Measurements from ENCODE around the gene ATF7IP.
"Not testable (repeated sequence)": the region's sequence is repeated elsewhere in the genome, so short reads cannot be mapped to it uniquely, and the experiment has no call there.

Gene ATF7IP

DNA sequence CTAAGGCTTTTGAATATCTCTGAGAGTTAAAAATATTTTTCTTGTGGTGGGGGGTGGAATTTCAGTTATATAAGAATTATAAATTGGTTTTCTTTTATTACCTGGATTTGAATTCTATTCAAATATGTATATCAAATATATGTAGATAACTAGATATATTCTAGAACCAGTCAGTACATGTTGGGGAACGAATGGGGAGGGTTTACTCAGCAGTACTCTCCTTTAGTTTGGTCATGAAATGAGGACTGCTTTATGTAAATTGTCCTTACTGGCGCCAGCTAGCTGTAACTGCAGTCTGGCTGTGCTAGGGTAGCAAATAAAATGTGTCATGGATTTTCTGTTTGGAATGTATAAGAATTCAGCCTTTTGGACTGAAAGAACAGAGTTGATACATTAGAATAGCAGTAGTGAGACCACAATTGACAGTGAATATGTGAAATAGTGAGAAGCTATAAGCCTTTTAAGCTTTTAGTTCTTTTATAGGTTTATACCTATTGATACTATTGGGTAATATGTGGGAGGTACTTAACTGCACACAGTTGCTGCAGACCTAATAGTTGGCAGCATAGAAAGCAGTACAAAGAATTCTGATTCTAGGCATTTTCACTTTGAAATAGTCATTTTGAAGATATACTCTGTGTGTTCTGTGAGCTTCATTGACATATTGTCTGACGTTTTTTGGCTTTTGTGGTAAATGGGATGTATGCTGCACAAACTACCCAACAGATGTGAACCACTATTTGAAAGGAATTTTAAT lies 29.0 kb downstream of the ATF7IP start:
- H3K27ac Mint-ChIP-seq = peak overlapping the region; percentile 87
- peaks cover 32% of the 10 kb centered on the region for H3K4me1 Mint-ChIP-seq
- peak overlapping the region; percentile 69 for H3K4me3 Mint-ChIP-seq
- DNase-seq (ENCODE audit: low spot score in 2 of 2) (peak in 1 of 2 donors; percentile 29), ATAC-seq (ENCODE audit: low read depth) (peak; percentile 69)
- no peaks in the 10 kb centered on the region for H3K27me3 Mint-ChIP-seq
- H3K36me3 Mint-ChIP-seq = peaks cover 26% of the 10 kb centered on the region
- H3K9me3 Mint-ChIP-seq = peaks cover 4% of the 10 kb centered on the region

DNA sequence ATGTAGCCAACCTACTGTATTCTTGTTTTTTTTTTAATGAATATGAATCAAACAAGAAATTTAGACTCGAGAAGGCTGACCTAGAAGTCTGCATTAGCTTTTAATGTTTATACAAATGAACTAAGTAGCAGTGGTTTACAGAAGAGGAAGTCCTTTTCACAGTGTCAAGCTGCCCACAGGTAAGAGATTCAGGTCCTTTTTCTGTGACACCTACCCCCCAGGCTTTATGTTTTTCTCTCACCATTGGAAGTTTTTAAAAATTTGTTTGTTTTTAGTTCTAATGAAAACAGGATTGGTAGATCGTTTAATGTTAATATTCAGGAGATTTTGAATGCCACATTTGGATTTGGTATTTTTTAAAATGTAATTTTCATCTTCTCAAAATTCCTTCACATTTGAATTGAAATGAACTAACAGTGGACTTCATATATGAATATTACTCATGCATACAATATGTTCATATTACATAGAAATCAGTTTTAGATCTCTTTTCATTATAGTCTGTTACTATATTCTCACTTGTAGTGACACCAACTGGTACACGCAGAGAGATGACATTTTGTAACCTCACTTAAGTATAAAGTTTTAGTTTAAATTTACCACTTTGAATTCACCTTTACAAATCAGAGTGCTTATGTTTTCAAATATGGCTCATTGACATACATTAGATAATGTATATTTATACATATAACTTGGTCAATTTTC lies 29.7 kb downstream of the ATF7IP start:
- peaks cover 36% of the 10 kb centered on the region for H3K4me1 Mint-ChIP-seq
- H3K27me3 Mint-ChIP-seq = no peaks in the 10 kb centered on the region
- DNase-seq (ENCODE audit: low spot score in 2 of 2) (no peak), ATAC-seq (ENCODE audit: low read depth) (peak; percentile 77)
- H3K9me3 Mint-ChIP-seq = peaks cover 6% of the 10 kb centered on the region
- peaks cover 28% of the 10 kb centered on the region for H3K36me3 Mint-ChIP-seq
- H3K27ac Mint-ChIP-seq = peak overlapping the region; percentile 87
- peak overlapping the region; percentile 22 for H3K4me3 Mint-ChIP-seq

DNA sequence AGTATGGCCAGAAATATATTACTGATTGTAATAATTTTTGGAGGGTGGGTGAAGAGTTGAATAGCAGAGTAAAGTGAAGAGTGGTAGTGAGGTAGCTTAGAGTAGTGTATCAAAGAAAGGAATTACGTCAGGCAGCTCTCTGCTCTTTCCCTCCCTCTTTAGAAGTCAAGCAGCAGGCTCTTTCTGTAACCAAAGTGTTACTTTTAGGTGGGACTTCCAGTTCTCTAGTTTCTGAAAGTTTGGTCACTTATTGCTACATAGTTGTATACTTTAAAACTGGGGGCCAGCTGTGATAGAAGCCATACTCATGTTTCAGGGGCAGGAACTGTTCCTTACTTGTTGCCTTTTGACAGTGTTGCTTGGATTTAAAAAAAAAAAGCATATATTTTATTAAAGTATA lies 30.6 kb downstream of the ATF7IP start:
- peak overlapping the region; percentile 71 for H3K27ac Mint-ChIP-seq
- DNase-seq (ENCODE audit: low spot score in 2 of 2) (no peak), ATAC-seq (ENCODE audit: low read depth) (peak; percentile 19)
- peaks cover 8% of the 10 kb centered on the region for H3K9me3 Mint-ChIP-seq
- H3K27me3 Mint-ChIP-seq = no peaks in the 10 kb centered on the region
- peaks cover 39% of the 10 kb centered on the region for H3K4me1 Mint-ChIP-seq
- peak overlapping the region; percentile 53 for H3K4me3 Mint-ChIP-seq
- H3K36me3 Mint-ChIP-seq = peaks cover 27% of the 10 kb centered on the region

DNA sequence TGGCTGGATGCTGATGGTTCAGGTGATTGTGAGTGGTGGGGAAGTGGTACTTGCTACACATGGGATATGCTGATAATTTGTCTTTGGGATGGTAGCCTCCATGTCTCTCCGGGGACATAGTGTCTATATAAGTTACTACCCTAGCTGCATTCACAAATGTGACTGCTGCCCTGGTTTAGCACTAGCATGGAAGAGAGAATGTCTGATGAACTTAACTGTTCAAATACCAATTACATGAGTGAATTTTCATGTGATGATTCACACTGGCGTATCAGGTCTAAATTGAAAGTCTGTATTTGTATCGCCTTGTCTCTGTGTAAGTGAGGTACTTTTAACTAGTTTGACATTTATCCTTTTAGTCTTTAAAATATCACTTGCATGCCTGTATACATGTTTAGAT lies 34.4 kb downstream of the ATF7IP start:
- DNase-seq (ENCODE audit: low spot score in 2 of 2) (no peak), ATAC-seq (ENCODE audit: low read depth) (no peak)
- Mint-ChIP-seq H3K9me3 (peaks cover 9% of the 10 kb centered on the region), H3K4me1 (peaks cover 36% of the 10 kb centered on the region), H3K36me3 (peaks cover 27% of the 10 kb centered on the region), H3K4me3 (peak overlapping the region; percentile 43), H3K27ac (peak overlapping the region; percentile 52), H3K27me3 (no peaks in the 10 kb centered on the region)

DNA sequence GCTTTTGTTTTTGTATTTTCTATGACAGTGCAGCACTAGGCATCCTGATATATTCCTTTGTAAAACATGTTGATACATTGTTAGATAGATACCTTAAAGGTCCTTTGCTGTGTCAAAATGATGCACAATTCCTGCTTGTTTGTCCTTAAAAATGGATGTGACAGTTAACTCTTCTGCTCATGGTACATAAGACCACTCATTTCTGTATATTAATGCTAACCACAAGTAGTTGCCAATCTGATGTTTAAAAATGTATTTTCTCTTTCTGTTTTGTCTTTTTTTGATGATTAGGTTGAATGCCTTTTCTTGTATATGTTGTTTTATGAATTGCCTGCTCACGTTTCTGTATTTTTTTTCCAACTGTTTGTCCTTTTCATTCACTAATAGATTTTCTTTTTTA lies 35.1 kb downstream of the ATF7IP start:
- H3K9me3 Mint-ChIP-seq = peaks cover 9% of the 10 kb centered on the region
- H3K4me3 Mint-ChIP-seq = peak overlapping the region; percentile 1
- DNase-seq (ENCODE audit: low spot score in 2 of 2) (no peak), ATAC-seq (ENCODE audit: low read depth) (no peak)
- no peak overlapping the region for H3K27ac Mint-ChIP-seq
- no peaks in the 10 kb centered on the region for H3K27me3 Mint-ChIP-seq
- H3K4me1 Mint-ChIP-seq = peaks cover 34% of the 10 kb centered on the region
- H3K36me3 Mint-ChIP-seq = peaks cover 27% of the 10 kb centered on the region

DNA sequence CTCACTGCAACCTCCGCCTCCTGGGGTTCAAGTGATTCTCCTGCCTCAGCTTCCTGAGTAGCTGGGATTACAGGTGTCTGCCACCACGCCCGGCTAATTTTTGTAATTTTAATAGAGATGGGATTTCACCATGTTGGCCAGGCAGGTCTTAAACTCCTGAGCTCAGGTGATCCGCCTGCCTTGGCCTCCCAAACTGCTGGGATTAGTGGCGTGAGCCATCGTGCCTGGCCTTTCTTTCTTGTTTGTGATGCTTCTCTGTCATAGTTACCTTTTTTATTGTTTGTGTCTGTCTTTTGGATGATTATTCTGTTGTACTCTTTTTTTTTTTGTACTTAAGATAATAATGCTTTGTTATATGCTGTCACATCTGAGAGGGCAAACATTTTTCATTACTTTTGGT lies 35.8 kb downstream of the ATF7IP start:
- Mint-ChIP-seq H3K4me1 (peaks cover 31% of the 10 kb centered on the region), H3K36me3 (peaks cover 25% of the 10 kb centered on the region)
- not testable (repeated sequence) for H3K4me3 Mint-ChIP-seq; ATAC-seq (ENCODE audit: low read depth); H3K27ac Mint-ChIP-seq; H3K27me3 Mint-ChIP-seq; DNase-seq (ENCODE audit: low spot score in 2 of 2); H3K9me3 Mint-ChIP-seq

DNA sequence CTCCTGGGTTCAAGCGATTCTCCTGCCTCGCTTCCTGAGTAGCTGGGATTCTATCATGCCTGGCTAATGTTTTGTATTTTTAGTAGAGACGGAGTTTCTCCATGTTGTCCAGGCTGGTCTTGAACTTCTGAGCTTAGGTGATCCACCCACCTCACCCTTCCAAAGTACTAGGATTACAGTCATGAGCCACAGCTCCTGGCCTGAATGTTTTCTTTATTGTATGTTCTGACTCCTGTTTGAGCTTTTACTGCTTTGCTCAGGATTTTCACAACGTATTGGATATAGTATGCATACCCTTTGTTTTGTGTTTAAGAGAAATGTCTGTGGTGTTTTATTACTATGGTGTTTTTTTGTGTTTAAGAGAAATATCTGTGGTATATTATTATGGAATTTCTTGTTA lies 37.2 kb downstream of the ATF7IP start:
- H3K9me3 Mint-ChIP-seq = peaks cover 6% of the 10 kb centered on the region
- peaks cover 27% of the 10 kb centered on the region for H3K4me1 Mint-ChIP-seq
- H3K4me3 Mint-ChIP-seq = no peak overlapping the region
- ATAC-seq (ENCODE audit: low read depth) = no peak
- no peaks in the 10 kb centered on the region for H3K27me3 Mint-ChIP-seq
- no peak for DNase-seq (ENCODE audit: low spot score in 2 of 2)
- H3K36me3 Mint-ChIP-seq = peaks cover 18% of the 10 kb centered on the region
- H3K27ac Mint-ChIP-seq = peak overlapping the region; percentile 92

DNA sequence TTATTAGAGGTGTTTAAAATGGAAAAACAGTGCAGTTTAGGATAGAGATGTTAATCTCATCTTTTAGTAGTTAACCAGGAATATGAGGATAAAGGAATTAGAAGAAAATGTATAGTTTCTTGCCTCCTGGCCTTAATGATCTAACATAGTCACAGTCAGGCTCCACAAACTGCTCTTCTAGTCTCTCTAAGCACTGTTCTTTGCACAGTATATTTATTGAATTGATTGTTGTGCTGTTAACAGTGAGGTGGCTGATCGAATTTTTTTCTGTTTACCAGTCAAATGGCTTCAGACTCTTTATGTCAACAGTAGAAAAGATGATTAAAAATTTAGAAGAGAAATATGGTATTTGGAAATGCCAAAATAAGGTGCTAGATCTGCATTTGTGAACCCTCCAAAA lies 37.8 kb downstream of the ATF7IP start:
- peaks cover 7% of the 10 kb centered on the region for H3K9me3 Mint-ChIP-seq
- H3K27ac Mint-ChIP-seq = peak overlapping the region; percentile 92
- peak overlapping the region; percentile 59 for H3K4me3 Mint-ChIP-seq
- peaks cover 27% of the 10 kb centered on the region for H3K4me1 Mint-ChIP-seq
- no peaks in the 10 kb centered on the region for H3K27me3 Mint-ChIP-seq
- DNase-seq (ENCODE audit: low spot score in 2 of 2) (no peak), ATAC-seq (ENCODE audit: low read depth) (no peak)
- peaks cover 16% of the 10 kb centered on the region for H3K36me3 Mint-ChIP-seq

DNA sequence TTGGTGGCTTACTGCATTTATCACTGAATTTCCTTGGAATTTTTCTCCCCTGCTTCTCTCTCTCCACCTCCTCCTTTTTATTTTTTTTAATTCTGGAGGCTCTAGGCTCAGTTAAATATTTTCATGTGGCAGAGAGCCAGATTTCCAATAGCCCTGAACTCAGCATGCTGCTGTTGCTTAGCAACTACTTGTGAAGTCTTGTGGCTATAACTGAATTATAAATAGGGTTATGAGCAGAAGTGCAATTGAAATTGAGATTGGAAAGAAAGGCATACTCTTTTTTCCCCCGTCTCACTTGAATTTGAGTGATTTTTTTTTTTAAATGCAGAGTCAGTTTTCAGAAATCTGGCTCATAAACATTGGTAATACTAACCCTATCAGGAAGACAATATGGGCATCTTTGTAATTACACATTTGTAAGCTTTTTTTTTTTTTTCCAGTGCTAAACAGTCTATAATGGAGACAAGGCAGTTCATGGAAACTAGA lies 38.3 kb downstream of the ATF7IP start:
- DNase-seq (ENCODE audit: low spot score in 2 of 2) (no peak), ATAC-seq (ENCODE audit: low read depth) (peak; percentile 83)
- Mint-ChIP-seq H3K36me3 (peaks cover 19% of the 10 kb centered on the region), H3K9me3 (peaks cover 8% of the 10 kb centered on the region), H3K27me3 (no peaks in the 10 kb centered on the region), H3K4me1 (peaks cover 26% of the 10 kb centered on the region), H3K4me3 (peak overlapping the region; percentile 59), H3K27ac (peak overlapping the region; percentile 92)

DNA sequence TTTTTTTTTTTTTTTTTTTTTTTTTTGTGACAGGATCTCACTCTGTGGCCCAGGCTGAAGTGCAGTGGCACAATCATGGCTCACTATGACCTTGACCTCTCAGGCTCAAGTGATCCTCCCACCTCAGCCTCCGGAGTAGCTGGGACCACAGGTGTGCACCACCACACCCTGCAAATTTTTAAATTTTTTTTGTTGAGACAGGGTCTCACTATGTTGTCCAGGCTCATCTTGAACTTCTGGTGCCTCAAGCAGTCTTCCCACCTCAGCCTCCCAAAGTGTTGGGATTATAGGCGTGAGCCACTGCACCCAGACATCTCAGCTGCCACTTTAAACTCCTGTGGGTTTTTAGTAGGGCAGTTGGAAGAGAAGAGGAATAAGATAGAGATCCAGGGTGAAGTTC lies 39.9 kb downstream of the ATF7IP start:
- Mint-ChIP-seq H3K36me3 (peaks cover 19% of the 10 kb centered on the region), H3K4me1 (peaks cover 22% of the 10 kb centered on the region)
- not testable (repeated sequence) for H3K9me3 Mint-ChIP-seq; ATAC-seq (ENCODE audit: low read depth); H3K27ac Mint-ChIP-seq; H3K27me3 Mint-ChIP-seq; H3K4me3 Mint-ChIP-seq; DNase-seq (ENCODE audit: low spot score in 2 of 2)

DNA sequence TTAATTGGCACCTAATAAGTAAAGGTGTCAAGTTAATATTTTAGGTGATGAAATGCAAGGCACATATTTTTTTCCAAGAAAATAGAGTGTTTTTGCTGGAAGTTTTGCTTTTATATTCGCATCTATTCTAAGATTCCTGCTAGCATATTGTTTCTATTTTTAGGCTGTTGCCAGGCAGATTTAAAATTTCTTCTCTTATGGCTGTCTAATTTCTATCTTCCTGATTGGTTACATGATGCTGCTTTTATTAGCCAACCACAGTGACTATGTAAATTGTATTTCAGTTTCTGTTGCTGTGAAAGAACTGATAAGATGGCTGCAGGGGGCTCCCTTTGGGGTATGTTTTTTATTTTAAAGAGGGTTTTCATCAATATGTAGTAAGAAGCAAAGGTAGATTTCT lies 42.7 kb downstream of the ATF7IP start:
- H3K27me3 Mint-ChIP-seq = no peaks in the 10 kb centered on the region
- peaks cover 2% of the 10 kb centered on the region for H3K9me3 Mint-ChIP-seq
- peaks cover 20% of the 10 kb centered on the region for H3K36me3 Mint-ChIP-seq
- H3K4me3 Mint-ChIP-seq = no peak overlapping the region
- peak overlapping the region; percentile 75 for H3K27ac Mint-ChIP-seq
- DNase-seq (ENCODE audit: low spot score in 2 of 2) (no peak), ATAC-seq (ENCODE audit: low read depth) (peak; percentile 54)
- H3K4me1 Mint-ChIP-seq = peaks cover 12% of the 10 kb centered on the region

DNA sequence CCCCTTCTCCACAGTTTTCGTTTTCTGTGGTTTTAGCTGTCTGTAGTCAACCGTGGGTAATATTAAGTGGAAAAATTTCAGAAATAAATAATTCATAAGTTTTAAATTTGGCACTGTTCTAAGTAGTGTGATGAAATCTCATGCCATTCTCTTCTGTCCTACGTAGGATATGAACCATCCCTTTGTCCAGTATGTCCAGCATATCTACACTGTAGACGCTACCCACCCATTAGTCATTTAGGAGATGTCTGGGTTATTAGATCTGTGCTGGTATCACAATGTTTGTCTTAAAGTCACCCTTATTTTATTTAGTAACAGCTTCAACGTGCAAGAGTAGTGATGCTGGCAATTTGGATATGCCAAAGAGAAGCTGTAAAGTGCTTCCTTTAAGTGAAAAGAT lies 44.7 kb downstream of the ATF7IP start:
- Mint-ChIP-seq H3K27ac (no peak overlapping the region), H3K4me1 (peaks cover 14% of the 10 kb centered on the region), H3K36me3 (peaks cover 24% of the 10 kb centered on the region), H3K4me3 (no peak overlapping the region), H3K27me3 (no peaks in the 10 kb centered on the region), H3K9me3 (peaks cover 2% of the 10 kb centered on the region)
- ATAC-seq (ENCODE audit: low read depth) = no peak
- DNase-seq (ENCODE audit: low spot score in 2 of 2) = no peak

DNA sequence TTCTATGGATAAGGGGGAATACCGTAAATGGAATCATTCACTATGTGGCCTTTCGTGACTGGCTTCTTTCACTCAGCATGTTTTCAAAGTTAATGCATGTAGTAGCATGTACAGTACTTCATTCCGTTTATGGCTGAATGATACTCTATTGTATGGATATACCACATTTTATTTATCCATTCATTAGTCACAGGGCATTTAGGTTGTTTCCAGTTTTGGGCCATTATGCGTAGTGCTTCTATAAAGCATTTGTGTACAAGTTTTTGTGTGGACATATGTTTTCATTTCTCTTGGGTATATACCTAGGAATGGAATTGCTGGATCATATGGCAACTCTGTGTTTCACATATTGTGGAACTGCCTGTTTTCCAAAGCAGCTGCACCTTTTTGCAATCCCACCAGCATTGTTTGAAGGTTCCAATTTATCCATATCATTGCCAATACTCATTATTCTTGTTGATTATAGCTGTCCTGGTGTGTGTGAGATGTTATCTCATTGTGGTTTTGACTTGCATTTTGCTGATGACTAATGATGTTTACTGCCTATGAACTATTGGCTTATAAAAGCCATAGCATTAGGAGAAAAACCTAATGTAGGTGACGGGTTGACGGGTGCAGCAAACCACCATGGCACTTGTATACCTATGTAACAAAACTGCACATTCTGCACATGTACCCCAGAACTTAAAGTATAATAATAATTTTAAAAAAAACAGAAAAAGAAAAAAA lies 45.5 kb downstream of the ATF7IP start:
- peaks cover 24% of the 10 kb centered on the region for H3K36me3 Mint-ChIP-seq
- peaks cover 14% of the 10 kb centered on the region for H3K4me1 Mint-ChIP-seq
- no peak overlapping the region for H3K4me3 Mint-ChIP-seq
- ATAC-seq (ENCODE audit: low read depth) = no peak
- peaks cover 2% of the 10 kb centered on the region for H3K9me3 Mint-ChIP-seq
- H3K27ac Mint-ChIP-seq = no peak overlapping the region
- no peaks in the 10 kb centered on the region for H3K27me3 Mint-ChIP-seq
- DNase-seq (ENCODE audit: low spot score in 2 of 2) = no peak

DNA sequence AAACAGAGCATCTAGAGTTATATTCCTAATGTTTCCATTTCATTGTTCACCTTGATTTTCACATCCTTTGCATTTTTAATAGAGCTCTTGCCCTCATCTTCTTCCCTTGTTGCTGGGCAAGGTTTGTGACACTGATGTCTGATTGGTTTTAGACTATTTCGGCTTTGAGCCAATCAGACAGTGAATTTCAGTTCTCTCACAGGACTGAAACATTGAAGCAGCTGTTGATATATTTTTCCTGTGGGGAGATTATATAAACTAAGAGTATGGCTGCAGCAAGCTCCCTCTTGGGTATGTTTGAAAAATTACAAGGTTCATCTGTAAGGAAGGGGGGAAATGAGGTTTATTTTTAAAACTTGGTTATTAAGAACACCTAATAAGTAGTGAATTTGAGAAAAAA lies 51.2 kb downstream of the ATF7IP start:
- no peaks in the 10 kb centered on the region for H3K27me3 Mint-ChIP-seq
- peak overlapping the region; percentile 79 for H3K27ac Mint-ChIP-seq
- peak in 1 of 2 donors; percentile 25 for DNase-seq (ENCODE audit: low spot score in 2 of 2)
- peak overlapping the region; percentile 24 for H3K4me3 Mint-ChIP-seq
- H3K36me3 Mint-ChIP-seq = peaks cover 28% of the 10 kb centered on the region
- ATAC-seq (ENCODE audit: low read depth) = peak; percentile 85
- H3K9me3 Mint-ChIP-seq = peaks cover 2% of the 10 kb centered on the region
- H3K4me1 Mint-ChIP-seq = peaks cover 21% of the 10 kb centered on the region

Measured in memory B cell (primary cell).